Activated CD4-positive, alpha-beta T cell treated with anti-CD3 and anti-CD28 coated beads, Interleukin-2, amount 10 ng/mL, durations not matched to agents 7 days and 5 days (primary cell): ENCODE data around the gene PRKN. TPM values are rescaled to one million over a fixed set of nuclear protein-coding genes. Genes with fewer than 3 reads are reported as not detected.

Experiments used
- CTCF ChIA-PET: fragments of 350-600 bp; sonication (Branson Sonifier 250); formaldehyde crosslinking; loops from one replicate; lab custom pipeline; 2021; ENCODE audit warnings: antibody characterized with exemption; lab: Charles Lee
- POLR2A ChIA-PET: fragments of 350-600 bp; sonication (Branson Sonifier 250); formaldehyde crosslinking; loops from one replicate; lab custom pipeline; 2021; ENCODE audit warnings: antibody characterized with exemption; lab: Charles Lee
- DNase-seq: peaks from one replicate; pipeline ENCODE4 v3.0.0-alpha.2; 2020
- H3K27ac Mint-ChIP-seq: one replicate; pipeline ENCODE4 v1.8.0; 2021; ENCODE audit warnings: mild to moderate bottlenecking, moderate library complexity, mixed read lengths
- H3K27me3 Mint-ChIP-seq: one replicate; pipeline ENCODE4 v1.8.0; 2021; ENCODE audit warnings: mixed read lengths
- H3K36me3 Mint-ChIP-seq: one replicate; pipeline ENCODE4 v1.8.0; 2021; ENCODE audit warnings: low read depth, mixed read lengths
- H3K4me1 Mint-ChIP-seq: one replicate; pipeline ENCODE4 v1.8.0; 2021; ENCODE audit warnings: mixed read lengths
- H3K4me3 Mint-ChIP-seq: one replicate; pipeline ENCODE4 v1.8.0; 2021; ENCODE audit warnings: mild to moderate bottlenecking, moderate library complexity, mixed read lengths
- H3K9me3 Mint-ChIP-seq: one replicate; pipeline ENCODE4 v1.8.0; 2021; ENCODE audit warnings: mixed read lengths
- total RNA-seq, 2 experiments: library from RNA; stranded (reverse); gene quantifications; one replicate each; pipeline ENCODE4 v1.2.3, GENCODE V29; 2021

The PRKN gene
- total RNA-seq, 2 experiments from 2014 or later = 0.77 to 0.94 TPM

- ChIA-PET CTCF (interaction anchor here (1.3 to 4.3 kb wide), 2 partner anchors 16 to 447 kb away, joined by 3 to 13 read pairs; no protein-coding TSS in a partner anchor), POLR2A (no interaction called here)
- no peak for DNase-seq
- Mint-ChIP-seq H3K27ac (no peak overlapping the region), H3K4me3 (no peak overlapping the region), H3K9me3 (no peaks in the 10 kb centered on the region), H3K27me3 (no peaks in the 10 kb centered on the region), H3K36me3 (no peaks in the 10 kb centered on the region), H3K4me1 (no peaks in the 10 kb centered on the region)
Measured at GRCh38 chr6:161378115-161378514, 1349.5 kb downstream of the PRKN start.

- no peak overlapping the region for H3K27ac Mint-ChIP-seq
- no peaks in the 10 kb centered on the region for H3K36me3 Mint-ChIP-seq
- H3K4me3 Mint-ChIP-seq = no peak overlapping the region
- H3K27me3 Mint-ChIP-seq = no peaks in the 10 kb centered on the region
- CTCF ChIA-PET = interaction anchor here (1.3 to 4.3 kb wide), 2 partner anchors 17 to 446 kb away, joined by 3 to 13 read pairs; no protein-coding TSS in a partner anchor
- no peaks in the 10 kb centered on the region for H3K4me1 Mint-ChIP-seq
- POLR2A ChIA-PET = no interaction called here
- H3K9me3 Mint-ChIP-seq = no peaks in the 10 kb centered on the region
- DNase-seq = no peak
Measured at GRCh38 chr6:161377116-161377515, 1350.5 kb downstream of the PRKN start.

- Mint-ChIP-seq H3K27me3 (no peaks in the 10 kb centered on the region), H3K36me3 (no peaks in the 10 kb centered on the region), H3K4me1 (no peaks in the 10 kb centered on the region), H3K4me3 (no peak overlapping the region), H3K9me3 (no peaks in the 10 kb centered on the region), H3K27ac (no peak overlapping the region)
- no peak for DNase-seq
- CTCF ChIA-PET = interaction anchor here (4.3 kb wide), 1 partner anchor 446 kb away, joined by 13 read pairs; no protein-coding TSS in a partner anchor
- POLR2A ChIA-PET = no interaction called here
Measured at GRCh38 chr6:161376367-161376766, 1351.2 kb downstream of the PRKN start.

- Mint-ChIP-seq H3K27me3 (no peaks in the 10 kb centered on the region), H3K27ac (no peak overlapping the region), H3K9me3 (no peaks in the 10 kb centered on the region), H3K4me3 (no peak overlapping the region), H3K36me3 (no peaks in the 10 kb centered on the region), H3K4me1 (no peaks in the 10 kb centered on the region)
- ChIA-PET CTCF (interaction anchor here (4.3 kb wide), 1 partner anchor 445 kb away, joined by 13 read pairs; no protein-coding TSS in a partner anchor), POLR2A (no interaction called here)
- DNase-seq = no peak
Measured at GRCh38 chr6:161374971-161375873, 1352.3 kb downstream of the PRKN start.

- Mint-ChIP-seq H3K9me3 (no peaks in the 10 kb centered on the region), H3K36me3 (no peaks in the 10 kb centered on the region), H3K27ac (no peak overlapping the region), H3K27me3 (no peaks in the 10 kb centered on the region), H3K4me3 (no peak overlapping the region), H3K4me1 (no peaks in the 10 kb centered on the region)
- ChIA-PET POLR2A (no interaction called here), CTCF (interaction anchor here (0.7 to 1.8 kb wide), 6 partner anchors 20 to 640 kb away, joined by 3 to 7 read pairs (median 4); no protein-coding TSS in a partner anchor)
- peak; percentile 58 for DNase-seq
Measured at GRCh38 chr6:161373905-161374451, 1353.6 kb downstream of the PRKN start.

GRCh38 chr6:161372422-161372793 lies 1355.2 kb downstream of the PRKN start:
- Mint-ChIP-seq H3K36me3 (no peaks in the 10 kb centered on the region), H3K27ac (no peak overlapping the region), H3K9me3 (no peaks in the 10 kb centered on the region), H3K4me1 (no peaks in the 10 kb centered on the region), H3K27me3 (no peaks in the 10 kb centered on the region), H3K4me3 (no peak overlapping the region)
- CTCF ChIA-PET = interaction anchor here (0.8 kb wide), 1 partner anchor 448 kb away, joined by 4 read pairs; no protein-coding TSS in a partner anchor
- POLR2A ChIA-PET = no interaction called here
- DNase-seq = no peak

GRCh38 chr6:161370880-161371279 lies 1356.7 kb downstream of the PRKN start:
- DNase-seq = peak; percentile 72
- no peaks in the 10 kb centered on the region for H3K9me3 Mint-ChIP-seq
- H3K27me3 Mint-ChIP-seq = no peaks in the 10 kb centered on the region
- no peak overlapping the region for H3K4me3 Mint-ChIP-seq
- ChIA-PET POLR2A (interaction anchor here (0.6 kb wide), 1 partner anchor 79 kb away, joined by 3 read pairs; no protein-coding TSS in a partner anchor), CTCF (interaction anchor here (0.6 to 2.0 kb wide), 12 partner anchors 11 to 633 kb away, joined by 3 to 21 read pairs (median 3); no protein-coding TSS in a partner anchor)
- H3K36me3 Mint-ChIP-seq = no peaks in the 10 kb centered on the region
- no peaks in the 10 kb centered on the region for H3K4me1 Mint-ChIP-seq
- no peak overlapping the region for H3K27ac Mint-ChIP-seq

- ChIA-PET CTCF (no interaction called here), POLR2A (no interaction called here)
- no peak for DNase-seq
- H3K4me1 Mint-ChIP-seq = no peaks in the 10 kb centered on the region
- no peak overlapping the region for H3K4me3 Mint-ChIP-seq
- no peaks in the 10 kb centered on the region for H3K9me3 Mint-ChIP-seq
- no peaks in the 10 kb centered on the region for H3K36me3 Mint-ChIP-seq
- H3K27me3 Mint-ChIP-seq = no peaks in the 10 kb centered on the region
- no peak overlapping the region for H3K27ac Mint-ChIP-seq
Measured at GRCh38 chr6:161369339-161369738, 1358.2 kb downstream of the PRKN start.

- no peaks in the 10 kb centered on the region for H3K27me3 Mint-ChIP-seq
- H3K4me3 Mint-ChIP-seq = no peak overlapping the region
- H3K9me3 Mint-ChIP-seq = peaks cover 1% of the 10 kb centered on the region
- H3K36me3 Mint-ChIP-seq = no peaks in the 10 kb centered on the region
- DNase-seq = no peak
- H3K4me1 Mint-ChIP-seq = no peaks in the 10 kb centered on the region
- CTCF ChIA-PET = interaction anchor here (0.8 to 0.9 kb wide), 2 partner anchors 379 to 438 kb away, joined by 3 read pairs; no protein-coding TSS in a partner anchor
- H3K27ac Mint-ChIP-seq = no peak overlapping the region
- POLR2A ChIA-PET = no interaction called here
Measured at GRCh38 chr6:161368514-161368913, 1359.1 kb downstream of the PRKN start.

- POLR2A ChIA-PET = no interaction called here
- no peak overlapping the region for H3K27ac Mint-ChIP-seq
- peaks cover 6% of the 10 kb centered on the region for H3K9me3 Mint-ChIP-seq
- no peak overlapping the region for H3K4me3 Mint-ChIP-seq
- H3K4me1 Mint-ChIP-seq = no peaks in the 10 kb centered on the region
- H3K27me3 Mint-ChIP-seq = no peaks in the 10 kb centered on the region
- peaks cover 2% of the 10 kb centered on the region for H3K36me3 Mint-ChIP-seq
- CTCF ChIA-PET = interaction anchor here (0.9 to 1.2 kb wide), 2 partner anchors 378 to 436 kb away, joined by 3 to 4 read pairs; no protein-coding TSS in a partner anchor
- DNase-seq = no peak
Measured at GRCh38 chr6:161367472-161367871, 1360.1 kb downstream of the PRKN start.

GRCh38 chr6:161366301-161366923 lies 1361.2 kb downstream of the PRKN start:
- POLR2A ChIA-PET = no interaction called here
- CTCF ChIA-PET = no interaction called here
- no peaks in the 10 kb centered on the region for H3K4me1 Mint-ChIP-seq
- H3K27me3 Mint-ChIP-seq = no peaks in the 10 kb centered on the region
- no peak for DNase-seq
- peaks cover 6% of the 10 kb centered on the region for H3K9me3 Mint-ChIP-seq
- no peak overlapping the region for H3K27ac Mint-ChIP-seq
- no peak overlapping the region for H3K4me3 Mint-ChIP-seq
- peaks cover 2% of the 10 kb centered on the region for H3K36me3 Mint-ChIP-seq

GRCh38 chr6:161365633-161366032 lies 1361.9 kb downstream of the PRKN start:
- Mint-ChIP-seq H3K36me3 (peaks cover 2% of the 10 kb centered on the region), H3K9me3 (peaks cover 8% of the 10 kb centered on the region), H3K4me3 (no peak overlapping the region), H3K27me3 (no peaks in the 10 kb centered on the region), H3K27ac (no peak overlapping the region), H3K4me1 (no peaks in the 10 kb centered on the region)
- no peak for DNase-seq
- CTCF ChIA-PET = no interaction called here
- POLR2A ChIA-PET = no interaction called here
